B cell (primary cell): ENCODE measurements around the gene SCGB1D4. TPM values are rescaled to one million over a fixed set of nuclear protein-coding genes. Genes with fewer than 3 reads are reported as not detected.

Source experiments
- ATAC-seq: fragments of 200-7000 bp; cut with Tn5 transposase; one replicate; pipeline ENCODE4 v1.10.0; 2021; ENCODE audit warnings: low read depth, mild to moderate bottlenecking, moderate number of reproducible peaks, moderate library complexity
- CTCF ChIA-PET: fragments of 350-600 bp; sonication (Branson Sonifier 250); formaldehyde crosslinking; loops from one replicate; lab custom pipeline; 2021; ENCODE audit warnings: antibody characterized with exemption, inconsistent platforms; lab: Charles Lee
- POLR2A ChIA-PET: fragments of 350-600 bp; sonication (Branson Sonifier 250); formaldehyde crosslinking; loops from one replicate; lab custom pipeline; 2021; ENCODE audit warnings: antibody characterized with exemption; lab: Charles Lee
- DNase-seq: peaks from one replicate; pipeline ENCODE4 v3.0.0; 2013
- H2AFZ ChIP-seq: 2 replicates; pipeline ENCODE4 v1.6.1; 2012; ENCODE audit warnings: mild to moderate bottlenecking, low read depth, low read length; ENCODE audit not compliant: insufficient read depth, poor library complexity, severe bottlenecking
- H3K27ac ChIP-seq, 2 donors: 1 replicate in 1 of 2; 2 replicates in 1 of 2; pipeline ENCODE4 v1.5.1; 2012 to 2013; ENCODE audit warnings: low read length in 2 of 2, mild to moderate bottlenecking in 2 of 2, moderate library complexity in 1 of 2
- H3K27me3 ChIP-seq, 4 experiments: fragments of 200-600 bp in 1 of 4; sonication (generic) in 1 of 4; replicated peaks in 1 of 4; 1 replicate in 2 of 4; 2 replicates in 2 of 4; pipeline versions ENCODE4 v1.6.1 to v1.7.0; 2013 to 2016; ENCODE audit warnings: low read length in 3 of 4, mild to moderate bottlenecking in 2 of 4, mixed read lengths in 1 of 4, moderate library complexity in 1 of 4; ENCODE audit not compliant: insufficient read depth in 4 of 4, control insufficient read depth in 3 of 4; ENCODE audit errors: control extremely low read depth in 1 of 4
- H3K36me3 ChIP-seq, 2 experiments: replicated peaks in 1 of 2; 1 replicate in 1 of 2; 2 replicates in 1 of 2; pipeline versions ENCODE4 v1.6.1 to v1.7.1; 2013; ENCODE audit warnings: low read length in 1 of 2; ENCODE audit not compliant: insufficient read depth in 2 of 2, control insufficient read depth in 1 of 2; ENCODE audit errors: control extremely low read depth in 1 of 2, extremely low read depth in 1 of 2
- H3K4me1 ChIP-seq, 2 donors: fragments of 200-600 bp in 1 of 2; sonication (generic) in 1 of 2; 1 replicate in 1 of 2; 2 replicates in 1 of 2; pipeline versions ENCODE4 v1.5.1 to v1.6.1; 2013 to 2017; ENCODE audit warnings: low read length in 2 of 2; ENCODE audit not compliant: control insufficient read depth in 2 of 2, insufficient read depth in 2 of 2
- H3K4me2 ChIP-seq: replicated peaks from 2 replicates; pipeline ENCODE3; 2012; ENCODE audit warnings: mild to moderate bottlenecking, low read depth, low read length; ENCODE audit not compliant: poor library complexity, severe bottlenecking
- H3K4me3 ChIP-seq, 5 experiments: fragments of 200-600 bp in 1 of 5; sonication (generic) in 1 of 5; 1 replicate in 3 of 5; 2 replicates in 2 of 5; pipeline versions ENCODE4 v1.5.1 to v1.7.0; 2011 to 2016; ENCODE audit warnings: low read length in 4 of 5, mild to moderate bottlenecking in 4 of 5, low read depth in 2 of 5, control low read depth in 1 of 5, moderate library complexity in 1 of 5; ENCODE audit not compliant: insufficient read depth in 1 of 5; ENCODE audit errors: control extremely low read depth in 1 of 5, extremely low read depth in 1 of 5
- H3K79me2 ChIP-seq: fragments of 200-600 bp; sonication (generic); one replicate; pipeline ENCODE4 v1.6.0; 2016; ENCODE audit warnings: low read length; ENCODE audit not compliant: control insufficient read depth, insufficient read depth
- H3K9ac ChIP-seq: fragments of 200-600 bp; sonication (generic); 2 replicates; pipeline ENCODE4 v1.6.1; 2017; ENCODE audit warnings: mild to moderate bottlenecking, low read length, moderate library complexity
- H3K9me3 ChIP-seq, 3 donors: one replicate each; pipeline versions ENCODE4 v1.6.1 to v1.7.1; 2013; ENCODE audit warnings: low read length in 2 of 3; ENCODE audit not compliant: control insufficient read depth in 2 of 3, insufficient read depth in 1 of 3; ENCODE audit errors: control extremely low read depth in 1 of 3
- H4K20me1 ChIP-seq: 2 replicates; pipeline ENCODE4 v1.6.0; 2012; ENCODE audit warnings: mild to moderate bottlenecking, low read length; ENCODE audit not compliant: insufficient read depth, control insufficient read depth, poor library complexity, severe bottlenecking
- H3K27ac Mint-ChIP-seq: one replicate; pipeline ENCODE4 v1.8.0; 2021; ENCODE audit warnings: mixed read lengths
- H3K27me3 Mint-ChIP-seq: one replicate; pipeline ENCODE4 v1.8.0; 2021; ENCODE audit warnings: mixed read lengths
- H3K4me1 Mint-ChIP-seq: one replicate; pipeline ENCODE4 v1.8.0; 2021; ENCODE audit warnings: mixed read lengths
- H3K4me3 Mint-ChIP-seq: one replicate; pipeline ENCODE4 v1.8.0; 2021; ENCODE audit warnings: mixed read lengths
- H3K9me3 Mint-ChIP-seq: one replicate; pipeline ENCODE4 v1.8.0; 2022; ENCODE audit warnings: mixed read lengths; ENCODE audit not compliant: insufficient read depth
- EZH2 ChIP-seq: IDR thresholded peaks from 2 replicates; pipeline ENCODE4 v1.6.1; 2012; ENCODE audit warnings: borderline replicate concordance, low read depth, mild to moderate bottlenecking, moderate library complexity, low read length; ENCODE audit not compliant: insufficient read depth, poor library complexity, severe bottlenecking
- WGBS: methylation state at CpG from one replicate; pipeline ENCODE4 v1.1.5; 2013; ENCODE audit warnings: missing lambda C conversion rate; ENCODE audit not compliant: insufficient coverage; 5-methylcytosine and 5-hydroxymethylcytosine counted together
- intact Hi-C: fragments of 100-400 bp; cut with micrococcal nuclease; formaldehyde crosslinking; loops from one replicate; pipeline ENCODE4 v1.10.0; 2022
- polyA plus RNA-seq: library from polyadenylated mRNA; depleted of rRNA; stranded (reverse); fragments of >200 nt; gene quantifications from 2 replicates; pipeline ENCODE4 v1.2.3, GENCODE V29; 2012
- total RNA-seq, 2 donors: library from RNA; stranded (reverse); fragments of 120-200 nt in 1 of 2; gene quantifications; 1 replicate in 1 of 2; 2 replicates in 1 of 2; pipeline versions ENCODE4 v1.2.3 to v1.2.4, GENCODE V29; 2013 to 2022
- TF ChIP-seq, protein P1 (sequence below): fragments of 200-600 bp; IDR thresholded peaks from one replicate; pipeline ENCODE4 v1.8.0; 2022; ENCODE audit warnings: antibody characterized with exemption, mild to moderate bottlenecking

Gene SCGB1D4
- total and polyA plus RNA-seq, 2 donors (not counting 1 experiment from before 2014, with no cell fraction given) = not detected

DNA sequence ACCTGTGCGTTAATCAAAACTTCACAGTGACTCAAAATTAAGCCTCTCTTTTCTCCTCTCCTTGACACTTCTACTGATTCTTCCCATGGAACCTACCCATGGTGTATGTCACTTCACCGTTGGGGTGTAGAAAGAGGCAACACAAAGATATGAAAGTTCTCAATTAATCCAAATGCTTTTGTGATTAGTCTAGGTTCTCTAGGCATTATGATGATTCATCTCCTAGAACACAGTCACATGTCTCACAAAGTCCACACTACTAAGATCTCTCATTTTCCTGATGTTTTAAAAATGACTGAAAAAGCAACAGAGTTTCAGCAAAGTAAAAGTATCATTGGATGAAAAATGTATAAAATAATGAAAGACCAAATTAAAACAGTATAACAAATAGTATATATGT is 42.6 kb downstream of the SCGB1D4 start:
- Histone ChIP-seq H3K9me3 (peaks cover 3 to 25% (median 11%) of the 10 kb centered on the region in 3 donors), H3K9ac (no peak overlapping the region), H3K4me1 (no peaks in the 10 kb centered on the region), H2AFZ (no peak overlapping the region), H3K36me3 (no peaks in the 10 kb centered on the region), H3K79me2 (no peaks in the 10 kb centered on the region), H3K27ac (no peak overlapping the region), H3K4me3 (no peak overlapping the region), H3K4me2 (no peak overlapping the region), H4K20me1 (no peaks in the 10 kb centered on the region), H3K27me3 (peaks cover 0 to 5% (median 2%) of the 10 kb centered on the region in 4 experiments)
- no CpG with 5 or more reads among the region's 2 CpGs for whole genome bisulfite sequencing
- ChIA-PET POLR2A (no interaction called here), CTCF (interaction anchor here (0.7 kb wide), 1 partner anchor 69 kb away, joined by 6 read pairs; no protein-coding TSS in a partner anchor)
- H3K9me3 Mint-ChIP-seq = peaks cover 15% of the 10 kb centered on the region
- no peak overlapping the region for H3K27ac Mint-ChIP-seq
- H3K4me3 Mint-ChIP-seq = no peak overlapping the region
- TF ChIP-seq, protein P1, sequence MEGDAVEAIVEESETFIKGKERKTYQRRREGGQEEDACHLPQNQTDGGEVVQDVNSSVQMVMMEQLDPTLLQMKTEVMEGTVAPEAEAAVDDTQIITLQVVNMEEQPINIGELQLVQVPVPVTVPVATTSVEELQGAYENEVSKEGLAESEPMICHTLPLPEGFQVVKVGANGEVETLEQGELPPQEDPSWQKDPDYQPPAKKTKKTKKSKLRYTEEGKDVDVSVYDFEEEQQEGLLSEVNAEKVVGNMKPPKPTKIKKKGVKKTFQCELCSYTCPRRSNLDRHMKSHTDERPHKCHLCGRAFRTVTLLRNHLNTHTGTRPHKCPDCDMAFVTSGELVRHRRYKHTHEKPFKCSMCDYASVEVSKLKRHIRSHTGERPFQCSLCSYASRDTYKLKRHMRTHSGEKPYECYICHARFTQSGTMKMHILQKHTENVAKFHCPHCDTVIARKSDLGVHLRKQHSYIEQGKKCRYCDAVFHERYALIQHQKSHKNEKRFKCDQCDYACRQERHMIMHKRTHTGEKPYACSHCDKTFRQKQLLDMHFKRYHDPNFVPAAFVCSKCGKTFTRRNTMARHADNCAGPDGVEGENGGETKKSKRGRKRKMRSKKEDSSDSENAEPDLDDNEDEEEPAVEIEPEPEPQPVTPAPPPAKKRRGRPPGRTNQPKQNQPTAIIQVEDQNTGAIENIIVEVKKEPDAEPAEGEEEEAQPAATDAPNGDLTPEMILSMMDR = no peak
- no peak for TF ChIP-seq EZH2
- intact Hi-C loops = no loop called here
- no peaks in the 10 kb centered on the region for H3K4me1 Mint-ChIP-seq
- ATAC-seq (no peak), DNase-seq (no peak)
- peaks cover 33% of the 10 kb centered on the region for H3K27me3 Mint-ChIP-seq

DNA sequence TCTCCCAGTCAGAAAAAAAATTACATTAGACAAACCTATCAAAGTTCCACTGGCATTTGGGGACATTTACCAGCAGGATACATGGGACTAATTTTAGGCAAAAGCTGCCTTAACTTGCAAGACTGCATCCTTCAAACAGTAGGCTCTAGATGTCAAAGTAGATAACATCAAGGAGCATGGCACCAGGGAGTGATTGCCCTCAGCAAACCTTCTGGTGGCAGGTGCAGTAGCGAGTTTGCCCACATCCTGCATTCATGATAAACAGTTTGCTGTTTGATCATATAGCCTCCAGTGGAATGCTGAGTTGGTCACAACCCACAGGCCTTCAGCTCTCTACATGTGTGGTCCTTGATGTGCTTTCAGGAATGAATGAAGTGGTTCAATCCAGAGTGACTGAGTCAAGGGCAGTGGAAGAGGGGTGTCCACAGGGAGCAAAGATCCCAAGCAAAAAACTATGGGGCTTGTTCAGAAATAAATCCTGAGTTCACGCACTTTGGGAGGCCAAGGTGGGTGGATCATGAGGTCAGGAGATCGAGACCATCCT is 44.8 kb downstream of the SCGB1D4 start:
- Histone ChIP-seq H3K27me3 (peaks cover 0 to 5% (median 2%) of the 10 kb centered on the region in 4 experiments), H3K9ac (no peak overlapping the region), H3K4me2 (no peak overlapping the region), H3K79me2 (no peaks in the 10 kb centered on the region), H3K4me3 (no peak overlapping the region), H3K27ac (no peak overlapping the region), H4K20me1 (no peaks in the 10 kb centered on the region), H3K36me3 (no peaks in the 10 kb centered on the region), H3K4me1 (no peaks in the 10 kb centered on the region), H2AFZ (no peak overlapping the region), H3K9me3 (peaks cover 4 to 37% (median 14%) of the 10 kb centered on the region in 3 donors)
- intact Hi-C loops = no loop called here
- DNase-seq (no peak), ATAC-seq (no peak)
- peaks cover 33% of the 10 kb centered on the region for H3K27me3 Mint-ChIP-seq
- ChIA-PET CTCF (no interaction called here), POLR2A (no interaction called here)
- no peak overlapping the region for H3K4me3 Mint-ChIP-seq
- H3K27ac Mint-ChIP-seq = no peak overlapping the region
- H3K4me1 Mint-ChIP-seq = no peaks in the 10 kb centered on the region
- peaks cover 31% of the 10 kb centered on the region for H3K9me3 Mint-ChIP-seq
- WGBS = no CpG with 5 or more reads among the region's 3 CpGs
- TF ChIP-seq, protein P1 = no peak
- no peak for TF ChIP-seq EZH2
